GM23338 (cell line): ENCODE results near the gene ADAMTS17. TPM values are rescaled to one million over a fixed set of nuclear protein-coding genes. Genes with fewer than 3 reads are reported as not detected.

Experiments used
- ATAC-seq: fragments of 200-7000 bp; cut with Tn5 transposase; 3 replicates; pipeline ENCODE4 v1.9.1; 2020
- DNase-seq: peaks from one replicate; pipeline ENCODE4 v3.0.0-alpha.2; 2015; ENCODE audit warnings: low spot score
- H2AFZ ChIP-seq: fragments of 200-600 bp; sonication (generic); 2 replicates; pipeline ENCODE4 v1.8.0; 2016; ENCODE audit warnings: antibody characterized with exemption, mild to moderate bottlenecking, moderate library complexity
- H3F3A ChIP-seq: fragments of 200-600 bp; sonication (generic); replicated peaks from 2 replicates; pipeline ENCODE4 v1.8.0; 2017; ENCODE audit warnings: antibody characterized with exemption, mixed run types, low read depth
- H3K27ac ChIP-seq: fragments of 200-600 bp; sonication (generic); 2 replicates; pipeline ENCODE4 v1.6.1; 2016; ENCODE audit warnings: low read depth
- H3K27me3 ChIP-seq: fragments of 200-600 bp; sonication (generic); 2 replicates; pipeline ENCODE4 v1.8.0; 2016; ENCODE audit warnings: mild to moderate bottlenecking, mixed run types, moderate library complexity; ENCODE audit not compliant: insufficient read depth
- H3K36me3 ChIP-seq: fragments of 200-600 bp; sonication (generic); 2 replicates; pipeline ENCODE4 v1.8.0; 2016; ENCODE audit warnings: mild to moderate bottlenecking; ENCODE audit not compliant: insufficient read depth
- H3K4me1 ChIP-seq: fragments of 200-600 bp; sonication (generic); 2 replicates; pipeline ENCODE4 v1.8.0; 2016; ENCODE audit warnings: mild to moderate bottlenecking, moderate library complexity; ENCODE audit not compliant: insufficient read depth
- H3K4me2 ChIP-seq: fragments of 200-600 bp; sonication (generic); 2 replicates; pipeline ENCODE4 v1.7.1; 2017; ENCODE audit warnings: mixed run types
- H3K4me3 ChIP-seq: fragments of 200-600 bp; sonication (generic); 2 replicates; pipeline ENCODE4 v1.6.1; 2016; ENCODE audit warnings: mixed run types
- H3K79me2 ChIP-seq: fragments of 200-600 bp; sonication (generic); replicated peaks from 2 replicates; pipeline ENCODE4 v1.8.0; 2017; ENCODE audit warnings: mild to moderate bottlenecking; ENCODE audit not compliant: insufficient read depth
- H3K9me2 ChIP-seq: fragments of 200-600 bp; sonication (generic); 2 replicates; pipeline ENCODE4 v1.8.0; 2017; ENCODE audit not compliant: insufficient read depth
- H4K20me1 ChIP-seq: fragments of 200-600 bp; sonication (generic); replicated peaks from 2 replicates; pipeline ENCODE4 v1.8.0; 2017; ENCODE audit warnings: mild to moderate bottlenecking; ENCODE audit not compliant: insufficient read depth
- H3K27ac Mint-ChIP-seq: 2 replicates; pipeline ENCODE4 v1.8.0; 2020; ENCODE audit warnings: inconsistent platforms, mild to moderate bottlenecking, moderate library complexity, mixed read lengths
- H3K27me3 Mint-ChIP-seq: 3 replicates; pipeline ENCODE4 v1.8.0; 2022; ENCODE audit warnings: low read depth, mild to moderate bottlenecking, moderate library complexity, mixed read lengths, inconsistent platforms; ENCODE audit not compliant: insufficient read depth, poor library complexity
- H3K36me3 Mint-ChIP-seq: 3 replicates; pipeline ENCODE4 v1.8.0; 2021; ENCODE audit warnings: low read depth, mild to moderate bottlenecking, inconsistent platforms, moderate library complexity, mixed read lengths
- H3K4me1 Mint-ChIP-seq: 3 replicates; pipeline ENCODE4 v1.8.0; 2020; ENCODE audit warnings: mild to moderate bottlenecking, inconsistent platforms, mixed read lengths
- H3K4me3 Mint-ChIP-seq: 3 replicates; pipeline ENCODE4 v1.8.0; 2021; ENCODE audit warnings: moderate library complexity, mild to moderate bottlenecking, inconsistent platforms, mixed read lengths
- H3K9me3 Mint-ChIP-seq: 3 replicates; pipeline ENCODE4 v1.8.0; 2020; ENCODE audit warnings: moderate library complexity, mild to moderate bottlenecking, inconsistent platforms, mixed read lengths
- CREB1 ChIP-seq: fragments of 250-450 bp; sonication (Bioruptor Pico); IDR thresholded peaks from 2 replicates; pipeline ENCODE4 v1.5.0; 2020; ENCODE audit warnings: low read depth, mild to moderate bottlenecking, moderate library complexity
- CTCF ChIP-seq, 2 experiments: fragments of 200-600 bp in 1 of 2; sonication (generic) in 1 of 2; conservative IDR thresholded peaks; 2 replicates each; pipeline versions ENCODE4 v1.5.1 to v1.6.1; 2016 to 2017; ENCODE audit warnings: antibody characterized with exemption in 2 of 2, low read depth in 2 of 2, mild to moderate bottlenecking in 2 of 2, moderate library complexity in 1 of 2
- EZH2 ChIP-seq: fragments of 200-600 bp; sonication (generic); IDR thresholded peaks from one replicate; pipeline ENCODE4 v1.8.0; 2017; ENCODE audit warnings: antibody characterized with exemption, mild to moderate bottlenecking, low read depth; ENCODE audit not compliant: unreplicated experiment
- EZH2phosphoT487 ChIP-seq: fragments of 200-600 bp; sonication (generic); IDR thresholded peaks from one replicate; pipeline ENCODE4 v1.8.1; 2018; ENCODE audit warnings: antibody characterized with exemption; ENCODE audit not compliant: unreplicated experiment
- JUNB ChIP-seq: IDR thresholded peaks from one replicate; pipeline ENCODE4 v1.6.1; 2016; ENCODE audit warnings: antibody characterized with exemption; ENCODE audit not compliant: unreplicated experiment
- NANOG ChIP-seq: IDR thresholded peaks from 2 replicates; pipeline ENCODE4 v1.6.1; 2016; ENCODE audit warnings: antibody characterized with exemption, borderline replicate concordance
- POLR2AphosphoS5 ChIP-seq: IDR thresholded peaks from 2 replicates; pipeline ENCODE4 v1.6.1; 2016; ENCODE audit warnings: antibody characterized with exemption, low read depth
- REST ChIP-seq: IDR thresholded peaks from one replicate; pipeline ENCODE4 v1.6.1; 2018; ENCODE audit warnings: antibody characterized with exemption; ENCODE audit not compliant: unreplicated experiment
- STAT1 ChIP-seq: IDR thresholded peaks from one replicate; pipeline ENCODE4 v1.6.1; 2016; ENCODE audit warnings: antibody characterized with exemption; ENCODE audit not compliant: unreplicated experiment
- ZNF114 ChIP-seq: fragments of 250-450 bp; sonication (Bioruptor Pico); IDR thresholded peaks from 2 replicates; pipeline ENCODE4 v1.5.0; 2020; ENCODE audit warnings: mild to moderate bottlenecking, moderate library complexity
- ZNF331 ChIP-seq: fragments of 250-450 bp; sonication (Bioruptor Pico); IDR thresholded peaks from 2 replicates; pipeline ENCODE4 v1.5.0; 2020; ENCODE audit warnings: low read depth, mild to moderate bottlenecking, moderate library complexity
- ZNF462 ChIP-seq: fragments of 250-450 bp; sonication (Bioruptor Pico); IDR thresholded peaks from 2 replicates; pipeline ENCODE4 v1.5.0; 2020; ENCODE audit warnings: mild to moderate bottlenecking, moderate library complexity
- polyA plus RNA-seq: library from polyadenylated mRNA; unstranded; fragments of >200 nt; fragmentation: Nextera tagmentation; extraction: Ambion mirVana; gene quantifications from 2 replicates; pipeline ENCODE4 v1.2.1, GENCODE V29; 2016
- total RNA-seq: library from RNA; depleted of rRNA; stranded (reverse); fragments of >200 nt; shearing (Covaris generic); gene quantifications from 2 replicates; pipeline ENCODE4 v1.2.3, GENCODE V29; 2014
- TF ChIP-seq, protein P1 (sequence below): IDR thresholded peaks from 2 replicates; pipeline ENCODE4 v1.6.1; 2016; ENCODE audit warnings: antibody characterized with exemption

ADAMTS17 gene
- total and polyA plus RNA-seq, 2 experiments from 2014 or later = 0.60 to 3.8 TPM

GRCh38 chr15:100202309-100202960 lies 139.3 kb downstream of the ADAMTS17 start:
- Histone ChIP-seq H3K4me1 (no peaks in the 10 kb centered on the region; the same call in none of the 2 replicates), H3K79me2 (no peaks in the 10 kb centered on the region), H3K27ac (no peak overlapping the region), H2AFZ (0 out of 2 replicates have a peak overlapping the region, but pooled peaks have one; percentile 10), H3K4me2 (no peak overlapping the region), H3K9me2 (no peaks in the 10 kb centered on the region), H3K4me3 (no peak overlapping the region), H3K36me3 (no peaks in the 10 kb centered on the region), H4K20me1 (no peaks in the 10 kb centered on the region), H3K27me3 (no peaks in the 10 kb centered on the region), H3F3A (no peaks in the 10 kb centered on the region)
- ATAC-seq = no peak
- Mint-ChIP-seq H3K27me3 (peaks cover 9% of the 10 kb centered on the region), H3K4me3 (no peak overlapping the region), H3K4me1 (peaks cover 31% of the 10 kb centered on the region), H3K9me3 (no peaks in the 10 kb centered on the region; the same call in 2 of the 3 replicates), H3K27ac (no peak overlapping the region), H3K36me3 (no peaks in the 10 kb centered on the region; the same call in 2 of the 3 replicates)
- TF ChIP-seq EZH2phosphoT487 = no peak
- no peak for TF ChIP-seq REST
- no peak for TF ChIP-seq STAT1
- TF ChIP-seq ZNF114 (CRISPR knock-in tag) = no peak
- TF ChIP-seq EZH2 = no peak
- TF ChIP-seq, protein P1, sequence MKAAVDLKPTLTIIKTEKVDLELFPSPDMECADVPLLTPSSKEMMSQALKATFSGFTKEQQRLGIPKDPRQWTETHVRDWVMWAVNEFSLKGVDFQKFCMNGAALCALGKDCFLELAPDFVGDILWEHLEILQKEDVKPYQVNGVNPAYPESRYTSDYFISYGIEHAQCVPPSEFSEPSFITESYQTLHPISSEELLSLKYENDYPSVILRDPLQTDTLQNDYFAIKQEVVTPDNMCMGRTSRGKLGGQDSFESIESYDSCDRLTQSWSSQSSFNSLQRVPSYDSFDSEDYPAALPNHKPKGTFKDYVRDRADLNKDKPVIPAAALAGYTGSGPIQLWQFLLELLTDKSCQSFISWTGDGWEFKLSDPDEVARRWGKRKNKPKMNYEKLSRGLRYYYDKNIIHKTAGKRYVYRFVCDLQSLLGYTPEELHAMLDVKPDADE = no peak
- no peak for TF ChIP-seq JUNB
- TF ChIP-seq ZNF331 (CRISPR knock-in tag) = no peak
- TF ChIP-seq ZNF462 (CRISPR knock-in tag) = no peak
- TF ChIP-seq CREB1 (CRISPR knock-in tag) = no peak
- TF ChIP-seq NANOG = no peak
- no peak for TF ChIP-seq POLR2AphosphoS5
- no peak for TF ChIP-seq CTCF (conservative IDR thresholded peaks at IDR 0.05; ENCODE audit: low read depth in 2 of 2)
- DNase-seq = no peak
